GM23338 (cell line): ENCODE results near the gene ATP9A. TPM values are rescaled to one million over a fixed set of nuclear protein-coding genes. Genes with fewer than 3 reads are reported as not detected.
A peak's percentile ranks its signal among the peaks of the same experiment; 100 is the strongest.

Source experiments
- ATAC-seq: fragments of 200-7000 bp; cut with Tn5 transposase; 3 replicates; pipeline ENCODE4 v1.9.1; 2020
- DNase-seq: peaks from one replicate; pipeline ENCODE4 v3.0.0-alpha.2; 2015; ENCODE audit warnings: low spot score
- H2AFZ ChIP-seq: fragments of 200-600 bp; sonication (generic); 2 replicates; pipeline ENCODE4 v1.8.0; 2016; ENCODE audit warnings: antibody characterized with exemption, mild to moderate bottlenecking, moderate library complexity
- H3F3A ChIP-seq: fragments of 200-600 bp; sonication (generic); replicated peaks from 2 replicates; pipeline ENCODE4 v1.8.0; 2017; ENCODE audit warnings: antibody characterized with exemption, mixed run types, low read depth
- H3K27ac ChIP-seq: fragments of 200-600 bp; sonication (generic); 2 replicates; pipeline ENCODE4 v1.6.1; 2016; ENCODE audit warnings: low read depth
- H3K27me3 ChIP-seq: fragments of 200-600 bp; sonication (generic); 2 replicates; pipeline ENCODE4 v1.8.0; 2016; ENCODE audit warnings: mild to moderate bottlenecking, mixed run types, moderate library complexity; ENCODE audit not compliant: insufficient read depth
- H3K36me3 ChIP-seq: fragments of 200-600 bp; sonication (generic); 2 replicates; pipeline ENCODE4 v1.8.0; 2016; ENCODE audit warnings: mild to moderate bottlenecking; ENCODE audit not compliant: insufficient read depth
- H3K4me1 ChIP-seq: fragments of 200-600 bp; sonication (generic); 2 replicates; pipeline ENCODE4 v1.8.0; 2016; ENCODE audit warnings: mild to moderate bottlenecking, moderate library complexity; ENCODE audit not compliant: insufficient read depth
- H3K4me2 ChIP-seq: fragments of 200-600 bp; sonication (generic); 2 replicates; pipeline ENCODE4 v1.7.1; 2017; ENCODE audit warnings: mixed run types
- H3K4me3 ChIP-seq: fragments of 200-600 bp; sonication (generic); 2 replicates; pipeline ENCODE4 v1.6.1; 2016; ENCODE audit warnings: mixed run types
- H3K79me2 ChIP-seq: fragments of 200-600 bp; sonication (generic); replicated peaks from 2 replicates; pipeline ENCODE4 v1.8.0; 2017; ENCODE audit warnings: mild to moderate bottlenecking; ENCODE audit not compliant: insufficient read depth
- H3K9me2 ChIP-seq: fragments of 200-600 bp; sonication (generic); 2 replicates; pipeline ENCODE4 v1.8.0; 2017; ENCODE audit not compliant: insufficient read depth
- H4K20me1 ChIP-seq: fragments of 200-600 bp; sonication (generic); replicated peaks from 2 replicates; pipeline ENCODE4 v1.8.0; 2017; ENCODE audit warnings: mild to moderate bottlenecking; ENCODE audit not compliant: insufficient read depth
- H3K27ac Mint-ChIP-seq: 2 replicates; pipeline ENCODE4 v1.8.0; 2020; ENCODE audit warnings: inconsistent platforms, mild to moderate bottlenecking, moderate library complexity, mixed read lengths
- H3K27me3 Mint-ChIP-seq: 3 replicates; pipeline ENCODE4 v1.8.0; 2022; ENCODE audit warnings: low read depth, mild to moderate bottlenecking, moderate library complexity, mixed read lengths, inconsistent platforms; ENCODE audit not compliant: insufficient read depth, poor library complexity
- H3K36me3 Mint-ChIP-seq: 3 replicates; pipeline ENCODE4 v1.8.0; 2021; ENCODE audit warnings: low read depth, mild to moderate bottlenecking, inconsistent platforms, moderate library complexity, mixed read lengths
- H3K4me1 Mint-ChIP-seq: 3 replicates; pipeline ENCODE4 v1.8.0; 2020; ENCODE audit warnings: mild to moderate bottlenecking, inconsistent platforms, mixed read lengths
- H3K4me3 Mint-ChIP-seq: 3 replicates; pipeline ENCODE4 v1.8.0; 2021; ENCODE audit warnings: moderate library complexity, mild to moderate bottlenecking, inconsistent platforms, mixed read lengths
- H3K9me3 Mint-ChIP-seq: 3 replicates; pipeline ENCODE4 v1.8.0; 2020; ENCODE audit warnings: moderate library complexity, mild to moderate bottlenecking, inconsistent platforms, mixed read lengths
- CREB1 ChIP-seq: fragments of 250-450 bp; sonication (Bioruptor Pico); IDR thresholded peaks from 2 replicates; pipeline ENCODE4 v1.5.0; 2020; ENCODE audit warnings: low read depth, mild to moderate bottlenecking, moderate library complexity
- EZH2 ChIP-seq: fragments of 200-600 bp; sonication (generic); IDR thresholded peaks from one replicate; pipeline ENCODE4 v1.8.0; 2017; ENCODE audit warnings: antibody characterized with exemption, mild to moderate bottlenecking, low read depth; ENCODE audit not compliant: unreplicated experiment
- EZH2phosphoT487 ChIP-seq: fragments of 200-600 bp; sonication (generic); IDR thresholded peaks from one replicate; pipeline ENCODE4 v1.8.1; 2018; ENCODE audit warnings: antibody characterized with exemption; ENCODE audit not compliant: unreplicated experiment
- JUNB ChIP-seq: IDR thresholded peaks from one replicate; pipeline ENCODE4 v1.6.1; 2016; ENCODE audit warnings: antibody characterized with exemption; ENCODE audit not compliant: unreplicated experiment
- NANOG ChIP-seq: IDR thresholded peaks from 2 replicates; pipeline ENCODE4 v1.6.1; 2016; ENCODE audit warnings: antibody characterized with exemption, borderline replicate concordance
- POLR2AphosphoS5 ChIP-seq: IDR thresholded peaks from 2 replicates; pipeline ENCODE4 v1.6.1; 2016; ENCODE audit warnings: antibody characterized with exemption, low read depth
- ZNF114 ChIP-seq: fragments of 250-450 bp; sonication (Bioruptor Pico); IDR thresholded peaks from 2 replicates; pipeline ENCODE4 v1.5.0; 2020; ENCODE audit warnings: mild to moderate bottlenecking, moderate library complexity
- ZNF331 ChIP-seq: fragments of 250-450 bp; sonication (Bioruptor Pico); IDR thresholded peaks from 2 replicates; pipeline ENCODE4 v1.5.0; 2020; ENCODE audit warnings: low read depth, mild to moderate bottlenecking, moderate library complexity
- polyA plus RNA-seq: library from polyadenylated mRNA; unstranded; fragments of >200 nt; fragmentation: Nextera tagmentation; extraction: Ambion mirVana; gene quantifications from 2 replicates; pipeline ENCODE4 v1.2.1, GENCODE V29; 2016
- total RNA-seq: library from RNA; depleted of rRNA; stranded (reverse); fragments of >200 nt; shearing (Covaris generic); gene quantifications from 2 replicates; pipeline ENCODE4 v1.2.3, GENCODE V29; 2014
- TF ChIP-seq, protein P1 (sequence below): IDR thresholded peaks from 2 replicates; pipeline ENCODE4 v1.6.1; 2016; ENCODE audit warnings: antibody characterized with exemption
- TF ChIP-seq, protein P2 (sequence below), 2 experiments: fragments of 200-600 bp in 1 of 2; sonication (generic) in 1 of 2; conservative IDR thresholded peaks; 2 replicates each; pipeline versions ENCODE4 v1.5.1 to v1.6.1; 2016 to 2017; ENCODE audit warnings: antibody characterized with exemption in 2 of 2, low read depth in 2 of 2, mild to moderate bottlenecking in 2 of 2, moderate library complexity in 1 of 2
- TF ChIP-seq, protein P3 (sequence below): IDR thresholded peaks from one replicate; pipeline ENCODE4 v1.6.1; 2018; ENCODE audit warnings: antibody characterized with exemption; ENCODE audit not compliant: unreplicated experiment

The ATP9A gene
- total and polyA plus RNA-seq, 2 experiments from 2014 or later: 0.94 to 5.9 TPM

GRCh38 chr20:51797357-51798025, 29.3 kb upstream of the ATP9A start:
- TF ChIP-seq, protein P1, sequence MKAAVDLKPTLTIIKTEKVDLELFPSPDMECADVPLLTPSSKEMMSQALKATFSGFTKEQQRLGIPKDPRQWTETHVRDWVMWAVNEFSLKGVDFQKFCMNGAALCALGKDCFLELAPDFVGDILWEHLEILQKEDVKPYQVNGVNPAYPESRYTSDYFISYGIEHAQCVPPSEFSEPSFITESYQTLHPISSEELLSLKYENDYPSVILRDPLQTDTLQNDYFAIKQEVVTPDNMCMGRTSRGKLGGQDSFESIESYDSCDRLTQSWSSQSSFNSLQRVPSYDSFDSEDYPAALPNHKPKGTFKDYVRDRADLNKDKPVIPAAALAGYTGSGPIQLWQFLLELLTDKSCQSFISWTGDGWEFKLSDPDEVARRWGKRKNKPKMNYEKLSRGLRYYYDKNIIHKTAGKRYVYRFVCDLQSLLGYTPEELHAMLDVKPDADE: no peak
- no peak for TF ChIP-seq CREB1 (CRISPR knock-in tag)
- TF ChIP-seq, protein P2, sequence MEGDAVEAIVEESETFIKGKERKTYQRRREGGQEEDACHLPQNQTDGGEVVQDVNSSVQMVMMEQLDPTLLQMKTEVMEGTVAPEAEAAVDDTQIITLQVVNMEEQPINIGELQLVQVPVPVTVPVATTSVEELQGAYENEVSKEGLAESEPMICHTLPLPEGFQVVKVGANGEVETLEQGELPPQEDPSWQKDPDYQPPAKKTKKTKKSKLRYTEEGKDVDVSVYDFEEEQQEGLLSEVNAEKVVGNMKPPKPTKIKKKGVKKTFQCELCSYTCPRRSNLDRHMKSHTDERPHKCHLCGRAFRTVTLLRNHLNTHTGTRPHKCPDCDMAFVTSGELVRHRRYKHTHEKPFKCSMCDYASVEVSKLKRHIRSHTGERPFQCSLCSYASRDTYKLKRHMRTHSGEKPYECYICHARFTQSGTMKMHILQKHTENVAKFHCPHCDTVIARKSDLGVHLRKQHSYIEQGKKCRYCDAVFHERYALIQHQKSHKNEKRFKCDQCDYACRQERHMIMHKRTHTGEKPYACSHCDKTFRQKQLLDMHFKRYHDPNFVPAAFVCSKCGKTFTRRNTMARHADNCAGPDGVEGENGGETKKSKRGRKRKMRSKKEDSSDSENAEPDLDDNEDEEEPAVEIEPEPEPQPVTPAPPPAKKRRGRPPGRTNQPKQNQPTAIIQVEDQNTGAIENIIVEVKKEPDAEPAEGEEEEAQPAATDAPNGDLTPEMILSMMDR (conservative IDR thresholded peaks at IDR 0.05; ENCODE audit: low read depth in 2 of 2): no peak
- no peak for TF ChIP-seq NANOG
- TF ChIP-seq EZH2: no peak
- TF ChIP-seq POLR2AphosphoS5: 0 out of 2 replicates have a peak, but pooled peaks have one; percentile 13
- TF ChIP-seq, protein P3, sequence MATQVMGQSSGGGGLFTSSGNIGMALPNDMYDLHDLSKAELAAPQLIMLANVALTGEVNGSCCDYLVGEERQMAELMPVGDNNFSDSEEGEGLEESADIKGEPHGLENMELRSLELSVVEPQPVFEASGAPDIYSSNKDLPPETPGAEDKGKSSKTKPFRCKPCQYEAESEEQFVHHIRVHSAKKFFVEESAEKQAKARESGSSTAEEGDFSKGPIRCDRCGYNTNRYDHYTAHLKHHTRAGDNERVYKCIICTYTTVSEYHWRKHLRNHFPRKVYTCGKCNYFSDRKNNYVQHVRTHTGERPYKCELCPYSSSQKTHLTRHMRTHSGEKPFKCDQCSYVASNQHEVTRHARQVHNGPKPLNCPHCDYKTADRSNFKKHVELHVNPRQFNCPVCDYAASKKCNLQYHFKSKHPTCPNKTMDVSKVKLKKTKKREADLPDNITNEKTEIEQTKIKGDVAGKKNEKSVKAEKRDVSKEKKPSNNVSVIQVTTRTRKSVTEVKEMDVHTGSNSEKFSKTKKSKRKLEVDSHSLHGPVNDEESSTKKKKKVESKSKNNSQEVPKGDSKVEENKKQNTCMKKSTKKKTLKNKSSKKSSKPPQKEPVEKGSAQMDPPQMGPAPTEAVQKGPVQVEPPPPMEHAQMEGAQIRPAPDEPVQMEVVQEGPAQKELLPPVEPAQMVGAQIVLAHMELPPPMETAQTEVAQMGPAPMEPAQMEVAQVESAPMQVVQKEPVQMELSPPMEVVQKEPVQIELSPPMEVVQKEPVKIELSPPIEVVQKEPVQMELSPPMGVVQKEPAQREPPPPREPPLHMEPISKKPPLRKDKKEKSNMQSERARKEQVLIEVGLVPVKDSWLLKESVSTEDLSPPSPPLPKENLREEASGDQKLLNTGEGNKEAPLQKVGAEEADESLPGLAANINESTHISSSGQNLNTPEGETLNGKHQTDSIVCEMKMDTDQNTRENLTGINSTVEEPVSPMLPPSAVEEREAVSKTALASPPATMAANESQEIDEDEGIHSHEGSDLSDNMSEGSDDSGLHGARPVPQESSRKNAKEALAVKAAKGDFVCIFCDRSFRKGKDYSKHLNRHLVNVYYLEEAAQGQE: no peak
- H4K20me1 ChIP-seq: peaks cover 41% of the 10 kb centered on the region
- Mint-ChIP-seq H3K4me3 (peak overlapping the region; percentile 97), H3K36me3 (peaks cover 49% of the 10 kb centered on the region), H3K4me1 (peaks cover 64% of the 10 kb centered on the region), H3K9me3 (no peaks in the 10 kb centered on the region), H3K27ac (peak overlapping the region; percentile 86), H3K27me3 (peaks cover 30% of the 10 kb centered on the region)
- H3F3A ChIP-seq: peaks cover 6% of the 10 kb centered on the region
- H3K4me2 ChIP-seq: peak overlapping the region; percentile 80
- peak overlapping the region; percentile 76 for H3K4me3 ChIP-seq
- no peaks in the 10 kb centered on the region for H3K9me2 ChIP-seq
- H3K36me3 ChIP-seq: no peaks in the 10 kb centered on the region
- peaks cover 93% of the 10 kb centered on the region for H3K79me2 ChIP-seq
- DNase-seq: peak; percentile 85
- peaks cover 42% of the 10 kb centered on the region for H3K4me1 ChIP-seq
- H2AFZ ChIP-seq: no peak overlapping the region
- H3K27ac ChIP-seq: peak overlapping the region; percentile 97
- ATAC-seq: no peak
- H3K27me3 ChIP-seq: no peaks in the 10 kb centered on the region

DNA sequence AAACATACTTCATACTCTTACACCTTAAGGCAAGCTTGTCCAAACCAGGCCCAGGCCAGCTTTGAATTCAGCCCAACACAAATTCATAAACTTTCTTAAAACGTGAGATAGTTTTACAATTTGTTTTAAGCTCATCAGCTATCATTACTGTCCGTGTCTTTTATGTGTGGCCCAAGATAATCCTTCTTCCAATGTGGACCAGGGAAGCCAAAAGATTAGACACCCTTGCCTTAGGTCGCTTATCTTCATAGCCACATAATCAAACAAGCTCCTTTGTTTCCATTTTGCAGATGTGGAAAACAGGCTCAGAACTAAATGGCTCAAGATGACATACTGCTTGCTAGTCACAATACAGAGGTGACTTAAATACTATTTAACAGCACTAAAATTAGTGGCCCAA, 28.1 kb upstream of the ATP9A start:
- H3K36me3 ChIP-seq: peaks cover 4% of the 10 kb centered on the region
- ATAC-seq: no peak
- peaks cover 45% of the 10 kb centered on the region for H4K20me1 ChIP-seq
- H3K4me1 ChIP-seq: peaks cover 42% of the 10 kb centered on the region
- H3K4me2 ChIP-seq: peak overlapping the region; percentile 80
- H3K27me3 ChIP-seq: no peaks in the 10 kb centered on the region
- H2AFZ ChIP-seq: no peak overlapping the region
- Mint-ChIP-seq H3K4me1 (peaks cover 63% of the 10 kb centered on the region), H3K9me3 (no peaks in the 10 kb centered on the region), H3K36me3 (peaks cover 60% of the 10 kb centered on the region), H3K27me3 (peaks cover 24% of the 10 kb centered on the region), H3K27ac (peak overlapping the region; percentile 89; the same call in 1 of the 2 replicates), H3K4me3 (peak overlapping the region; percentile 53)
- H3K27ac ChIP-seq: peak overlapping the region; percentile 72
- peaks cover 96% of the 10 kb centered on the region for H3K79me2 ChIP-seq
- H3F3A ChIP-seq: peaks cover 6% of the 10 kb centered on the region
- peak overlapping the region; percentile 76; the same call in 1 of the 2 replicates for H3K4me3 ChIP-seq
- H3K9me2 ChIP-seq: no peaks in the 10 kb centered on the region
- DNase-seq: no peak
- TF ChIP-seq EZH2phosphoT487: no peak
- no peak for TF ChIP-seq JUNB
- TF ChIP-seq, protein P2 (conservative IDR thresholded peaks at IDR 0.05; ENCODE audit: low read depth in 2 of 2): no peak
- TF ChIP-seq ZNF331 (CRISPR knock-in tag): no peak
- TF ChIP-seq, protein P1: no peak
- TF ChIP-seq NANOG: no peak
- no peak for TF ChIP-seq EZH2
- no peak for TF ChIP-seq ZNF114 (CRISPR knock-in tag)
- no peak for TF ChIP-seq POLR2AphosphoS5
- no peak for TF ChIP-seq CREB1 (CRISPR knock-in tag)
